Measurements from ENCODE around the gene IL23A. TPM values are rescaled to one million over a fixed set of nuclear protein-coding genes. Genes with fewer than 3 reads are reported as not detected.

The IL23A gene
- total and polyA plus RNA-seq, 2 of the 13 experiments (the other 11 are each of a cell fraction or from before 2014, with no cell fraction given), result 0.33 to 0.35 TPM

- no peak for TF ChIP-seq ZBTB42 (CRISPR knock-in tag; IDR thresholded peaks at IDR 0.05)
- no peak for TF ChIP-seq ZNF205 (CRISPR knock-in tag; IDR thresholded peaks at IDR 0.05)
- TF ChIP-seq JDP2 (CRISPR knock-in tag; IDR thresholded peaks at IDR 0.05; ENCODE audit: borderline replicate concordance), result no peak
- TF ChIP-seq SNAI1 (CRISPR knock-in tag; IDR thresholded peaks at IDR 0.05; ENCODE audit: borderline replicate concordance), result 0 out of 2 replicates have a peak, but pooled peaks have one; percentile 77
- peak; percentile 90 for TF ChIP-seq NFYB (CRISPR knock-in tag; IDR thresholded peaks at IDR 0.05)
- no peak for TF ChIP-seq TCF7 (IDR thresholded peaks at IDR 0.05; ENCODE audit: low read depth)
- no peak for TF ChIP-seq HMG20B (CRISPR knock-in tag; conservative IDR thresholded peaks at IDR 0.05)
- TF ChIP-seq SALL1 (CRISPR knock-in tag; IDR thresholded peaks at IDR 0.05), result peak; percentile 62
- no peak for TF ChIP-seq ZNF660 (CRISPR knock-in tag; IDR thresholded peaks at IDR 0.05; ENCODE audit: borderline replicate concordance, low read depth)
- no peak for TF ChIP-seq ATF7 (IDR thresholded peaks at IDR 0.05)
- TF ChIP-seq ATF7 (CRISPR knock-in tag; IDR thresholded peaks at IDR 0.05), result no peak
- TF ChIP-seq NCOA1 (CRISPR knock-in tag; IDR thresholded peaks at IDR 0.05), result peak; percentile 92
- TF ChIP-seq USF2 (IDR thresholded peaks at IDR 0.05; ENCODE audit: low read depth, low read length), result no peak
- TF ChIP-seq USF2 (CRISPR knock-in tag; IDR thresholded peaks at IDR 0.05; ENCODE audit: borderline replicate concordance), result no peak; the same call in 1 of the 2 replicates
- TF ChIP-seq MAFG (CRISPR knock-in tag; IDR thresholded peaks at IDR 0.05), result no peak
- TF ChIP-seq ZBTB26 (CRISPR knock-in tag; IDR thresholded peaks at IDR 0.05; ENCODE audit: borderline replicate concordance), result no peak
- TF ChIP-seq PHF8 (CRISPR knock-in tag; IDR thresholded peaks at IDR 0.05), result peak; percentile 84
- TF ChIP-seq ZNF256 (CRISPR knock-in tag; conservative IDR thresholded peaks at IDR 0.05), result no peak
- no peak for TF ChIP-seq ETS1 (CRISPR knock-in tag; IDR thresholded peaks at IDR 0.05)
- TF ChIP-seq ZNF777 (CRISPR knock-in tag; IDR thresholded peaks at IDR 0.05), result 0 out of 2 replicates have a peak, but pooled peaks have one; percentile 2
- TF ChIP-seq ZNF768 (CRISPR knock-in tag; IDR thresholded peaks at IDR 0.05), result peak; percentile 51; the same call in 1 of the 2 replicates
- TF ChIP-seq ZNF776 (CRISPR knock-in tag; IDR thresholded peaks at IDR 0.05), result 0 out of 2 replicates have a peak, but pooled peaks have one; percentile 38
- no peak for TF ChIP-seq CHD2 (IDR thresholded peaks at IDR 0.05; ENCODE audit: low read depth, low read length)
- TF ChIP-seq ZNF878 (CRISPR knock-in tag; IDR thresholded peaks at IDR 0.05), result 0 out of 2 replicates have a peak, but pooled peaks have one; percentile 31
- TF ChIP-seq BCL3 (CRISPR knock-in tag; IDR thresholded peaks at IDR 0.05), result no peak
These were observed 38.6 kb upstream of the IL23A start, which contains the start of gene CS (continued) for GRCh38 chr12:56299853-56300643.

Measured in HepG2 (cell line).